HepG2 (cell line): ENCODE results near the gene ZBTB48. TPM values are rescaled to one million over a fixed set of nuclear protein-coding genes. Genes with fewer than 3 reads are reported as not detected.
A peak's percentile ranks its signal among the peaks of the same experiment; 100 is the strongest.

Experiments
- FOXJ3 ChIP-seq: sonication (generic); formaldehyde crosslinking; IDR thresholded peaks from 2 replicates; pipeline ENCODE4 v1.4.0; 2020; ENCODE audit warnings: missing genetic modification reagents, mild to moderate bottlenecking, borderline replicate concordance
- NPAS2 ChIP-seq: sonication (generic); formaldehyde crosslinking; IDR thresholded peaks from 2 replicates; pipeline ENCODE4 v1.8.0; 2022; ENCODE audit warnings: mild to moderate bottlenecking, missing genetic modification reagents, borderline replicate concordance
- RAD51 ChIP-seq: fragments of 450-650 bp; IDR thresholded peaks from 2 replicates; pipeline ENCODE4 v1.6.1; 2016; ENCODE audit warnings: borderline replicate concordance
- SAFB2 ChIP-seq: sonication (generic); formaldehyde crosslinking; IDR thresholded peaks from 2 replicates; pipeline ENCODE4 v1.5.1; 2020; ENCODE audit warnings: missing genetic modification reagents, low read depth, mild to moderate bottlenecking, borderline replicate concordance
- SIN3B ChIP-seq: fragments of 150-350 bp; IDR thresholded peaks from 2 replicates; pipeline ENCODE4 v1.6.1; 2014; ENCODE audit warnings: low read length
- ZFP82 ChIP-seq: sonication (generic); formaldehyde crosslinking; IDR thresholded peaks from 2 replicates; pipeline ENCODE4 v1.5.1; 2020; ENCODE audit warnings: mild to moderate bottlenecking, missing genetic modification reagents, borderline replicate concordance
- ZNF235 ChIP-seq: sonication (generic); formaldehyde crosslinking; IDR thresholded peaks from 2 replicates; pipeline ENCODE4 v1.8.1; 2023; ENCODE audit warnings: mild to moderate bottlenecking, missing genetic modification reagents, borderline replicate concordance
- ZNF335 ChIP-seq: sonication (generic); formaldehyde crosslinking; IDR thresholded peaks from 2 replicates; pipeline ENCODE4 v1.4.0; 2020; ENCODE audit warnings: missing genetic modification reagents
- ZNF350 ChIP-seq: sonication (generic); formaldehyde crosslinking; IDR thresholded peaks from 2 replicates; pipeline ENCODE4 v1.4.0; 2020; ENCODE audit warnings: mild to moderate bottlenecking, low read depth, missing genetic modification reagents, borderline replicate concordance
- ZSCAN29 ChIP-seq: sonication (generic); formaldehyde crosslinking; conservative IDR thresholded peaks from 2 replicates; pipeline ENCODE4 v1.4.0; 2020; ENCODE audit warnings: mild to moderate bottlenecking, missing genetic modification reagents
- polyA plus RNA-seq, 8 experiments: library from polyadenylated mRNA; depleted of rRNA in 3 of 8; stranded (reverse) in 7 of 8; unstranded in 1 of 8; fragments of >200 nt; fragmentation: Illumina TruSeq in 4 of 8; extraction: Trizol in 4 of 8; gene quantifications; 2 replicates each; pipeline versions ENCODE4 v1.2.1 to v1.2.3, GENCODE V29; 2011 to 2016; ENCODE audit warnings: low read depth in 4 of 8, missing spikeins in 1 of 8, mixed read lengths in 1 of 8; ENCODE audit not compliant: insufficient read depth in 1 of 8
- total RNA-seq, 5 experiments: library from RNA; depleted of rRNA; stranded (reverse); fragments of >200 nt; fragmentation: Illumina TruSeq; extraction: Trizol; gene quantifications; 2 replicates each; pipeline ENCODE4 v1.2.3, GENCODE V29; 2016; ENCODE audit warnings: low read depth in 1 of 5
- TF ChIP-seq, protein P1 (sequence below): sonication (generic); formaldehyde crosslinking; IDR thresholded peaks from 2 replicates; pipeline ENCODE4 v1.5.0; 2020; ENCODE audit warnings: mild to moderate bottlenecking, missing genetic modification reagents, borderline replicate concordance
- TF ChIP-seq, protein P2 (sequence below): sonication (generic); formaldehyde crosslinking; IDR thresholded peaks from 2 replicates; pipeline ENCODE4 v1.8.1; 2023; ENCODE audit warnings: missing genetic modification reagents, mild to moderate bottlenecking, borderline replicate concordance
- TF ChIP-seq, protein P3 (sequence below): sonication (generic); formaldehyde crosslinking; IDR thresholded peaks from 2 replicates; pipeline ENCODE4 v1.8.0; 2022; ENCODE audit warnings: missing genetic modification reagents, mild to moderate bottlenecking, moderate library complexity, borderline replicate concordance
- TF ChIP-seq, protein P4 (sequence below): sonication (generic); formaldehyde crosslinking; IDR thresholded peaks from 2 replicates; pipeline ENCODE4 v1.8.0; 2022; ENCODE audit warnings: mild to moderate bottlenecking, missing genetic modification reagents, moderate library complexity
- TF ChIP-seq, protein P5 (sequence below): sonication (generic); formaldehyde crosslinking; conservative IDR thresholded peaks from 2 replicates; pipeline ENCODE4 v1.4.0; 2020; ENCODE audit warnings: mild to moderate bottlenecking, missing genetic modification reagents, moderate library complexity

The ZBTB48 gene
- total and polyA plus RNA-seq, 2 of the 13 experiments (the other 11 are each of a cell fraction or from before 2014, with no cell fraction given): 13.0 to 17.1 TPM

DNA sequence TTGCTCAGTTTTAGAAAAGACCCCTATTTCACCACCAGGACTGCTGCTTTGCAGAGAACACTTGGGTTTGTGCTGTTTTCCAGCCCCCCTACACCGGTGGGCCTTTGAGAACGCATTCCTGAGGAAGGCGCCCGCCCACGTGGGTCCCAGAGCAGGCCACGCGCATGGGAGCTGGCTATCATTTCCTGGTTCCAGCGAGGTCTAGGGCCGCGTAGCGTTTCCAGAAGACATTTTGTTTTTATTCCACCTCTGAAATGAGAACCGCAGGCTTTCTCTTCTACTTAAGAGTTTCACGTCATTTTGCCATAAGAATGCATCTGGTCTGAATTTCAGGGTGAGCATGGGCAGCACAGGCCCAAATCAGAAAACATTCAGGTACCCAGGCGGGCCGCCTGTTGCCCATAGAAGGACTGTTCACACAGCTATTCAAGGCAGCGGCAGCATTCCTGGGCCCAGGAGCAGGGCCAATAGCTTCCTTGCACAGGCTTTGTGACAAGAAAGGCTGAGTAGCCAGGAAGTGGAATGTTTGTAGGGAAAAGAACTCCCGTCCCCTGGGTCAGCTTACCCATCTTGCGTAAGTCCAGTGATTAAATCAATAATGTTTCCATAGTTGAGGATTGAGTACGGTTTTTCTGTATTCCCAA is 24.2 kb downstream of the ZBTB48 start (continued):
- TF ChIP-seq, protein P1, sequence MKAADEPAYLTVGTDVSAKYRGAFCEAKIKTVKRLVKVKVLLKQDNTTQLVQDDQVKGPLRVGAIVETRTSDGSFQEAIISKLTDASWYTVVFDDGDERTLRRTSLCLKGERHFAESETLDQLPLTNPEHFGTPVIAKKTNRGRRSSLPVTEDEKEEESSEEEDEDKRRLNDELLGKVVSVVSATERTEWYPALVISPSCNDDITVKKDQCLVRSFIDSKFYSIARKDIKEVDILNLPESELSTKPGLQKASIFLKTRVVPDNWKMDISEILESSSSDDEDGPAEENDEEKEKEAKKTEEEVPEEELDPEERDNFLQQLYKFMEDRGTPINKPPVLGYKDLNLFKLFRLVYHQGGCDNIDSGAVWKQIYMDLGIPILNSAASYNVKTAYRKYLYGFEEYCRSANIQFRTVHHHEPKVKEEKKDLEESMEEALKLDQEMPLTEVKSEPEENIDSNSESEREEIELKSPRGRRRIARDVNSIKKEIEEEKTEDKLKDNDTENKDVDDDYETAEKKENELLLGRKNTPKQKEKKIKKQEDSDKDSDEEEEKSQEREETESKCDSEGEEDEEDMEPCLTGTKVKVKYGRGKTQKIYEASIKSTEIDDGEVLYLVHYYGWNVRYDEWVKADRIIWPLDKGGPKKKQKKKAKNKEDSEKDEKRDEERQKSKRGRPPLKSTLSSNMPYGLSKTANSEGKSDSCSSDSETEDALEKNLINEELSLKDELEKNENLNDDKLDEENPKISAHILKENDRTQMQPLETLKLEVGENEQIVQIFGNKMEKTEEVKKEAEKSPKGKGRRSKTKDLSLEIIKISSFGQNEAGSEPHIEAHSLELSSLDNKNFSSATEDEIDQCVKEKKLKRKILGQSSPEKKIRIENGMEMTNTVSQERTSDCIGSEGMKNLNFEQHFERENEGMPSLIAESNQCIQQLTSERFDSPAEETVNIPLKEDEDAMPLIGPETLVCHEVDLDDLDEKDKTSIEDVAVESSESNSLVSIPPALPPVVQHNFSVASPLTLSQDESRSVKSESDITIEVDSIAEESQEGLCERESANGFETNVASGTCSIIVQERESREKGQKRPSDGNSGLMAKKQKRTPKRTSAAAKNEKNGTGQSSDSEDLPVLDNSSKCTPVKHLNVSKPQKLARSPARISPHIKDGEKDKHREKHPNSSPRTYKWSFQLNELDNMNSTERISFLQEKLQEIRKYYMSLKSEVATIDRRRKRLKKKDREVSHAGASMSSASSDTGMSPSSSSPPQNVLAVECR (CRISPR knock-in tag): peak; percentile 68; the same call in 1 of the 2 replicates
- TF ChIP-seq, protein P2, sequence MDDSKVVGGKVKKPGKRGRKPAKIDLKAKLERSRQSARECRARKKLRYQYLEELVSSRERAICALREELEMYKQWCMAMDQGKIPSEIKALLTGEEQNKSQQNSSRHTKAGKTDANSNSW (CRISPR knock-in tag): no peak
- TF ChIP-seq ZNF350 (CRISPR knock-in tag) (peak; percentile 31; the same call in 1 of the 2 replicates), SAFB2 (peak; percentile 56; the same call in 1 of the 2 replicates), ZFP82 (CRISPR knock-in tag) (no peak), SIN3B (no peak), ZNF235 (CRISPR knock-in tag) (0 out of 2 replicates have a peak, but pooled peaks have one; percentile 46), RAD51 (no peak), ZSCAN29 (CRISPR knock-in tag) (no peak), ZNF335 (no peak), FOXJ3 (CRISPR knock-in tag) (peak; percentile 55), NPAS2 (no peak)
- TF ChIP-seq, protein P3, sequence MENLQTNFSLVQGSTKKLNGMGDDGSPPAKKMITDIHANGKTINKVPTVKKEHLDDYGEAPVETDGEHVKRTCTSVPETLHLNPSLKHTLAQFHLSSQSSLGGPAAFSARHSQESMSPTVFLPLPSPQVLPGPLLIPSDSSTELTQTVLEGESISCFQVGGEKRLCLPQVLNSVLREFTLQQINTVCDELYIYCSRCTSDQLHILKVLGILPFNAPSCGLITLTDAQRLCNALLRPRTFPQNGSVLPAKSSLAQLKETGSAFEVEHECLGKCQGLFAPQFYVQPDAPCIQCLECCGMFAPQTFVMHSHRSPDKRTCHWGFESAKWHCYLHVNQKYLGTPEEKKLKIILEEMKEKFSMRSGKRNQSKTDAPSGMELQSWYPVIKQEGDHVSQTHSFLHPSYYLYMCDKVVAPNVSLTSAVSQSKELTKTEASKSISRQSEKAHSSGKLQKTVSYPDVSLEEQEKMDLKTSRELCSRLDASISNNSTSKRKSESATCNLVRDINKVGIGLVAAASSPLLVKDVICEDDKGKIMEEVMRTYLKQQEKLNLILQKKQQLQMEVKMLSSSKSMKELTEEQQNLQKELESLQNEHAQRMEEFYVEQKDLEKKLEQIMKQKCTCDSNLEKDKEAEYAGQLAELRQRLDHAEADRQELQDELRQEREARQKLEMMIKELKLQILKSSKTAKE: no peak; the same call in 1 of the 2 replicates
- TF ChIP-seq, protein P4, sequence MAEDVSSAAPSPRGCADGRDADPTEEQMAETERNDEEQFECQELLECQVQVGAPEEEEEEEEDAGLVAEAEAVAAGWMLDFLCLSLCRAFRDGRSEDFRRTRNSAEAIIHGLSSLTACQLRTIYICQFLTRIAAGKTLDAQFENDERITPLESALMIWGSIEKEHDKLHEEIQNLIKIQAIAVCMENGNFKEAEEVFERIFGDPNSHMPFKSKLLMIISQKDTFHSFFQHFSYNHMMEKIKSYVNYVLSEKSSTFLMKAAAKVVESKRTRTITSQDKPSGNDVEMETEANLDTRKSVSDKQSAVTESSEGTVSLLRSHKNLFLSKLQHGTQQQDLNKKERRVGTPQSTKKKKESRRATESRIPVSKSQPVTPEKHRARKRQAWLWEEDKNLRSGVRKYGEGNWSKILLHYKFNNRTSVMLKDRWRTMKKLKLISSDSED: no peak
- TF ChIP-seq, protein P5, sequence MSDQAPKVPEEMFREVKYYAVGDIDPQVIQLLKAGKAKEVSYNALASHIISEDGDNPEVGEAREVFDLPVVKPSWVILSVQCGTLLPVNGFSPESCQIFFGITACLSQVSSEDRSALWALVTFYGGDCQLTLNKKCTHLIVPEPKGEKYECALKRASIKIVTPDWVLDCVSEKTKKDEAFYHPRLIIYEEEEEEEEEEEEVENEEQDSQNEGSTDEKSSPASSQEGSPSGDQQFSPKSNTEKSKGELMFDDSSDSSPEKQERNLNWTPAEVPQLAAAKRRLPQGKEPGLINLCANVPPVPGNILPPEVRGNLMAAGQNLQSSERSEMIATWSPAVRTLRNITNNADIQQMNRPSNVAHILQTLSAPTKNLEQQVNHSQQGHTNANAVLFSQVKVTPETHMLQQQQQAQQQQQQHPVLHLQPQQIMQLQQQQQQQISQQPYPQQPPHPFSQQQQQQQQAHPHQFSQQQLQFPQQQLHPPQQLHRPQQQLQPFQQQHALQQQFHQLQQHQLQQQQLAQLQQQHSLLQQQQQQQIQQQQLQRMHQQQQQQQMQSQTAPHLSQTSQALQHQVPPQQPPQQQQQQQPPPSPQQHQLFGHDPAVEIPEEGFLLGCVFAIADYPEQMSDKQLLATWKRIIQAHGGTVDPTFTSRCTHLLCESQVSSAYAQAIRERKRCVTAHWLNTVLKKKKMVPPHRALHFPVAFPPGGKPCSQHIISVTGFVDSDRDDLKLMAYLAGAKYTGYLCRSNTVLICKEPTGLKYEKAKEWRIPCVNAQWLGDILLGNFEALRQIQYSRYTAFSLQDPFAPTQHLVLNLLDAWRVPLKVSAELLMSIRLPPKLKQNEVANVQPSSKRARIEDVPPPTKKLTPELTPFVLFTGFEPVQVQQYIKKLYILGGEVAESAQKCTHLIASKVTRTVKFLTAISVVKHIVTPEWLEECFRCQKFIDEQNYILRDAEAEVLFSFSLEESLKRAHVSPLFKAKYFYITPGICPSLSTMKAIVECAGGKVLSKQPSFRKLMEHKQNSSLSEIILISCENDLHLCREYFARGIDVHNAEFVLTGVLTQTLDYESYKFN: peak; percentile 86
